GM21576 (cell line): ENCODE measurements around the gene EXOC3.
"Not testable (repeated sequence)": the region's sequence is repeated elsewhere in the genome, so short reads cannot be mapped to it uniquely, and the experiment has no call there.

ENCODE experiments used
- ATAC-seq: cut with Tn5 transposase; IDR thresholded peaks from one replicate; pipeline ENCODE4 v1.9.1; 2021; ENCODE audit warnings: mild to moderate bottlenecking, moderate library complexity; ENCODE audit not compliant: unreplicated experiment

The EXOC3 gene

DNA sequence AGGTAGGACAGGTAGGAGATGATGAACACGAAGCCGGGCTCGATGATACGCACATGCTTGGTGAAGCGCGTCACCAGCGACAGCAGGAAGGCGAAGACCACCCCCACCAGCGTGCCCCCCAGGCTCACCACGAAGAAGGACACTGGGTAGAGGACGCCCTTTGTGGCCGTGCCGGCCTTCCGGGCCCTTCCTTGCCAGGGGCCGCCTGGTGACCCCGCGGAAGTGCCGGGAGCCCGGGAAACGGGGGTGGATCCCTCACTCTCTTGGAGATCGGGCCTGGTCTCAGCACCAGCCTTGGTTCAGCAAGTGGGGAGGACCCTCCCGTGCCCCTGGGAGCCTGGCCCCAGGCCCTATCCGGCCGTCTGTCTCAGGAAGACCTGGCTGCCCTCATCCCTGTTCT is 41.6 kb downstream of the EXOC3 start:
- no peak for ATAC-seq

DNA sequence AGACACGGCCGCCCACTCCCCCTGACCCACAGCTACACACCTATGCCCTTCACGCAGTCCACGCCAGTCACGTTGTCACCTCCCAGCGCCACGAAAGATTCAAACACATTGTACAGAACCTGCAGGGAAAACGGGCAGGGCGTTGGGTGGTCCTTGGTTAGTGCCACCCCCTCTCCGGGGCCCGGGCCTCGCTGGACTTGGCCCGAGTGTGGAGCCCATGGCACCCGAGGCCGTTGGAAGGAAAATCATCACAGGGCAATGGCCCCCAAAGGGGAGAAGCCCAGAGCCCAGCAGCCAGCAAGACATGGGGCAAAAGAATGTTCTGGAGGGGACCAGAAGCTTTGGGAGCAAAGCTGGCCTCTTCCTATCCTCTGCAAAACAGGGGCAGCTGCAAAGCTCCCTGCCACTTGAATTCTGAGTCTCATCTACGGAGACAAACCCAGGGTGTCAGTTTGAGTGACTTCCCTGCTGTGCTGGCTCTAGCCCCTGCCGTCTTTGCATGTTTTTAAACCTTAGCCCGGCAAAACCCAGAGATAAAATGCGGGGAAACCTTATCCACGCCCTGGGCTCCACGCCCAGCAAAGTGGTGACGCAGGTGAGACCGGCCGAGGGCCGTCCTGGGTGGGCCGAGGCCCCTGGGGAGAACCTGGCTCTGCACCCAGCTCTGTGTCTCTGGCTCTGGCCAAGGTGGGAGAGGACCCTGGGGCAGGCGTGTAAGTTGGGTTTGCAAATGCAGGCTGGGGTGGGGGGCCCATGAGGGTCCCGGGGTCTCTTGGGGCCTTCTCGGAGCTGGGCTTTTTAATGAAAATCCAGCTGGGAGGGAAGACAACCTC is 42.4 kb downstream of the EXOC3 start:
- ATAC-seq = no peak

DNA sequence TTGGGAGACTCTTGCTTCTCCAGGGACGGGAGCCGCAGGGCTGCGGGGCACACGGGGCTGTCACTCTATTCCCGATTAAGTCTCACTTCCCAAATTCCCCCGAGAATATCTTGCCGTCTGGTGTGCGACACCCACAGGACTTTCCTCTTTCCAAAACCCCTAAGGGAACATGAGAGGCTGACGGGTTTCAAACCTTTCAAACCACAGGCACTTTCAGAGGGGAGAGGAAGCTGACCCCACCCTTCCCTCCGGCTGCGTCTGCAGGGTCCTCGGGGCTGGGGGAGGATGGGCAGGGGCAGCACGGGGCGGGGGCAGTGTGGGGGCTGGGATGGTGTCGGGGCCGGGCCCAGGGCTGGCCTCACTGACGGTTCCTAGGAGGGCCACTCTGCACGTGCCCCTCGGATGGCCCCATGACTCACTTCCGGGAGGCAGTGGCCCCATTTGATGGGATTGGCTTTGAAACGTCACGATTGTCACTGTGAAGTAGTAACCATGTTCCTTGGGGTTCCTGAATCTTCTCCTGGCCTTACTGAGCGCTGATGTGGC is 43.0 kb downstream of the EXOC3 start:
- no peak for ATAC-seq

DNA sequence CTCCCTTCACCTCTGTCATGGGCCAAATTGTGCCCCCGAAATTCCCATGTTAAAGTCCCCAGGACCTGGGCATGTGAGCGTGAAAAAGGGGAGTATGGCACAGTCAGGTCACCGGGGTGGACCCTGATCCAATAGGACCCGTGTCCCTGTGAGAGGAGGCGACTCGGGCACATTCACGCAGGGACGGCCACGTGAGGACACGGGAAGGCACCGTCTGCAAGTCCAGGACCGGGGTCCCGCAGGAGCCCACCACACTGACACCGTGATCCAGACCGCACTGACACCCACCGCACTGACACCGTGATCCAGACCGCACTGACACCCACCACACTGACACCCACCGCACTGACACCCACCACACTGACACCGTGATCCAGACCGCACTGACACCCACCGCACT is 43.6 kb downstream of the EXOC3 start:
- ATAC-seq = not testable (repeated sequence)

DNA sequence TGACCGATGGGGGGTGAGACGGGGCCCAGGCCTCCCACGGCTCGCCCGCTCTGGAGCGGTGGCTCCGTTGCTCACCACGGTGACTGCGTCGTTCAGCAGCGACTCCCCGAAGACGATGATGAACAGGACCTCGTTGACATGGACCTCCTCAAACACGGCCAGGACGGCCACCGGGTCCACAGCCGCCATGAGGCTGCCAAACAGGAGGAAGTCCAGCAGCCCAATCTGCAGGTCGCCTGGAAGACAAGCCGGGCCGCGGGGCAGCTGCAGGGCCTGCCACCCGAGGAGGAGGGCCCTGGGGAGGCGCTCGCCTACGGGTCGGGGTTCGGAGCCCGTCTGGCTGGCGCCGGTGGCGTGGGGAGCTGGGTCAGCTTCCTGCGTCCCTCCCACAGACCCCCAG is 45.3 kb downstream of the EXOC3 start:
- no peak for ATAC-seq

DNA sequence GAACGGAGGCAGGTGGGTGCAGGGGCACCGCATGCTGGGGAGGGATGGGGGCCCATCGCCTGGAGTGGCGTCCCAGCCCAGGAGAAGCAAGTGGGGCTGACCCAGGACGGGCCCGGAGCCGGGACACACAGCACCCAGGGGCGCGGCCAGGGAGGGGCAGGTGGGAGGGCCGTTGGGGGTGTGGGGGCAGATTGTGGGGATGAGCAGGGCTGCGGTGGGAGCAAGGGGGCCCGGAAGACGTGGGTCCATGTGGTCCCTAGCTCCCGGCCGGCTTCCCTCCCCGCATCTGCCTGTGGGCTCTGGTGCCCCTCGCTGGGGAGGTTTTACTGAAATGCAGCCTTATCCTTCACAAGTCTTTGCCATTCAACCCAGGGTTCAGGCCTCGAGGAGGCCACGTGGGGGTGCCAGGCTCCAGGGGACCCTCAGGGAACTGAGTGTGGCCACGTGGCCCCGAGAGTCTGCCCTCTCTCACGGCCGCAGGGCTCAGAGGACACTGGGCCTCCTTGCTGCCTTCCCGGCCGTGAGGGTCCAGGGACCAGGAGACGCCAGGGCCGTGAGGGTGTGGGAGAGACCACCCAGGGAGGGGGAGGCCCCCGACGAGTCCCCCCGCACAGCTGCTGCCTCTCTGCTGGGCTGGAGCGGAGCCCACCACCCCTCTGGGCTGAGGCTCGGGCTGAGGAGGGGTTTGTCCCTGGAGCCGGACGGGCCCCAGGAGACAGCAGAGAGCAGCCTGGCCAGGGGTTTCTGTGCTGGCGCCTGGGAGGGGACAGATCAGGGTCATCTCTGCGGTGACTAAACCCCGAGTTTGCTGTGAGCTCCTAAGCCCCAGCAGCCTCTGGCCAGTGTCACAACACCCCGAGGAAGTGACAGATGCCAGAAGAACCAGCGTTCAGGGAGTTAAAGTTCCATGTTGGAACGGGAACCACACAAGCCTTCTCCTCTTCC is 46.0 kb downstream of the EXOC3 start:
- no peak for ATAC-seq

DNA sequence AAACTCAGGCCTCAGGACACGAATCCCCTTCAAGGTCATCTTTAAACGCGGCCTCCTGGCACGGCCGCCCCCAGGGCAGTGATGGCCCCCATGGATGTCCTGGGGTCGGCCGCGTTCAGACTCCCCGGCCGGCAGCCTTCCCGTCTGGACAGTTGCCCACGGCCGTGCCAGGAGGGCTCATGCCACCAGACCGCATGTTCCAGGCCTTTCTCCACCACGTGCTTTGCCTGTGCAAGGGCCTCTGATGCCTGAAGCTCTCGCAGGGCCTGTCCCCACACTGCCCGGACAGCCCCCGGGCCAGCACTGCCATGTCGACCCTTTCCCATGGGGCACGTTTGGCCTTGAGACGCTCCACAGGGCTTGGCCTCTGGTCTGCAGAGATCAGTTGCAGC is 46.7 kb downstream of the EXOC3 start:
- ATAC-seq = no peak

DNA sequence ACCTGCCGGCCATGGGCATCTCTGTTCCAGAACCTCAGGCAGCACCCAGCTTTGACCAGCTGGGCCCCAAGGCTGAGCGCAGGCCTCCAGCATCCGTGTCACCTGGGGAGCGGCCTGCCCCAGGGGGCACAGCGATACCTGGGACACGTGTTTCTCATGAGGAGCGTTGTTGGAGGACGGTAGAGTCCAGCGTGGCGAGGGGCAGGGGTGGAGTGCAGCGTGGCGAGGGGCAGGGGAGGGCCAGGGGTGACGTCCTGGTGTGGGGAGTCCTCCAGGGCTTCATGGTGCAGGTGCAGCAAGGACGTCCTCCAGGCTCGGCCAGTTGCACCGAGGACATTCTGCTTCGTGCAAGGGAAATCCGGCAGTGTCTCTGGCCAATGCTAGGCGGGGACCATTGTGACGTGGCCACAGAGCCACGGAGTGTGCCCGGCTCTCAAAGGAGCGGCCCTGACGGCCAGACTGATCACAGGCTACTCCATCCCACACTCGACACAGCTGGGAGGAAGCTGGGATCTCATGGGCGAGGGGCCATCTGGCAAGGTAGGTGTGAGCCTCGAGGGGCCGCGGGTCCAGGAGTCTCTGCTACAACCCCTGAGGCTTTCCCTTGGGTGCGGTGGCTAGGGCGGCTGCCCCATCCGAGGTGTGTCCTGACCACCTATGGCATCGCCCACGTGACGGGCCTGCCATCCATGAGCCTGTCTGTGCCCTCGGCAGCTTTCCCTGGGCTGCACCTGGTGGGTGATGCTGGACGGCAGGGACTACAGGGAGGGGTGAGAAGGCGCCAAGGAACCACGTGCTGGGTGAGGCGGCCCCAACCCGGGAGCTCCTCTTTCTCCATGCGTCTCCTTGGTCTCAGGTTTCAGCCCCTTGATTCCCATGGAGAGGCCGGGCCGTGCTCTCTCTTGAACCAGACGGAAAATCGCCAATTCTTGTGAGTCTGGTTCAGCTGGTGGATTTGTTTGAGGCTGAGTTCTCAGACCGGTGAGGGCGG is 47.4 kb downstream of the EXOC3 start:
- ATAC-seq = no peak

DNA sequence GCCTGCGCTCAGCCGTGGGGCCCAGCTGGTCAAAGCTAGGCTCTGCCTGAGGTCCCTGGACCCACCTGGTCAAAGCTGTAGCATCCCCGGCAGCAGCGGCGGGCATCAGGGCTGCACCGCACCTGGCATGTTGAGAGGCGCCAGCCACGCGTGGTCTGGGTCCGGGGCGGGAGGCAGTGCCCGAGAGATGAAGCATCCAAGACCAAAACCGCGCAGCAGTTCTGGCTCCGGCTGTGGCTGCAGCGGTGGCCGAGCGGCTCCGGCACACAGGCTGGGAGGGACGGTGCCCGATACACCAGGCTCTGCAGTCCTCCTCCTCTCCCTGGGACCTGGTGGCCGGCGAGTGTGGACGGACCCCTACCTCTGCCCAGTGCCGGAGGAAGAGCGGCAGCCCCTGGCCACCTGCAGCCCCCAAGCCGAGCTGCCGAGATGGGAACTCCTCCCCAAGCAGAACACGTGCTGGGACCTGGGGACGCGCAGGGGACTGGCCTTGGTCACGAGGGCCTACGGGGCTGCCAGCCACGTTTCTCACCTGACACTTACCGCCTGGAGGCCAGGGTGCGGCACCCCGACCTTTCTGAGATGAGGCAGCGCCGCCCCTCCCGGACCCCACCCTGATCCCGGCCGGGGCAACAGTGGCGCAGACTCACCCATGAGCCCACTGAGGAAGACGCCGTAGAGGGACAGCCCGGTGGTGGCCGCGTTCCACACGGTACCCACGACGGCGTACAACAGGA is 48.3 kb downstream of the EXOC3 start:
- no peak for ATAC-seq

DNA sequence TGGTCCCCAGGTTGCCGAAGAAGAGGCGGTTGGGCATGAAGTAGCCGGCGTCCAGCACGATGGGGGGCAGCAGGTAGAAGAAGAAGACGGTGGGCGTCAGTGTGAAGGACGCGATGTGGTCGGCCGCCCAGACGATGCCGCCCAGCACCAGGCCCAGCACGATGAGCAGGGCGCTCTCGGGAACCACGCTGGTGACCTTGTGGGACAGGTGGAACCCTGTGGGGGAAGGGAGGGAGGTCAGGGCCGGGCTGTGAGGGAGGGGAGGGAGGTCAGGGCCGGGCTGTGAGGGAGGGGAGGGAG is 48.8 kb downstream of the EXOC3 start:
- no peak for ATAC-seq

DNA sequence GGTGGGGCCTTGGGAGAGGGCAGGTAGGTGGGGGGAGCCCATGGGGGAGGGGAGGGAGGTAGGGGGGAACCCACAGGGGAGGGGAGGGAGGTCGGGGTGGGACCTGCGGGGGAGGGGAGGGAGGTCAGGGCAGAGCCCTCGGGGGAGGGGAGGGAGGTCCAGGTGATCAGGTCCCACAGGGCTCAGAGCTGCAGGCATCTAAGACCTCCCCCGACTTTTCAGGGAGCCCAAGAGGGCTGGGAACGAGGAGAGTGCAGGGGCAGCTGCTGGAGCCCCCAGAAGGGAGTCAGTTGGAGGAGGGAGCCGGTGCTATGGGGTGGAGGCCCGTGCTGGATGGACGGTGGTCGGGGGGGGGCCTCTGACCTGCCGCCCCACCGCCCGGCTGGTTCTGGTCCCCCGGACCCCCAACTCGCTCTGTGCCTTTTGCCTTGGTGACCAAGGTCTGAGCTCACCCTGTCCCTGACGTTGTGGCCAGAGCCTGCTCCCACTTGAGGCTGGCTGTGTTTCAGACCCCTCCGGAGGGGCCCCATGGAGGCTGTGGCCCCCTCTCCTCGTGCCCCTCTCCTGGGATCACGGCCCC is 49.4 kb downstream of the EXOC3 start:
- ATAC-seq = no peak

DNA sequence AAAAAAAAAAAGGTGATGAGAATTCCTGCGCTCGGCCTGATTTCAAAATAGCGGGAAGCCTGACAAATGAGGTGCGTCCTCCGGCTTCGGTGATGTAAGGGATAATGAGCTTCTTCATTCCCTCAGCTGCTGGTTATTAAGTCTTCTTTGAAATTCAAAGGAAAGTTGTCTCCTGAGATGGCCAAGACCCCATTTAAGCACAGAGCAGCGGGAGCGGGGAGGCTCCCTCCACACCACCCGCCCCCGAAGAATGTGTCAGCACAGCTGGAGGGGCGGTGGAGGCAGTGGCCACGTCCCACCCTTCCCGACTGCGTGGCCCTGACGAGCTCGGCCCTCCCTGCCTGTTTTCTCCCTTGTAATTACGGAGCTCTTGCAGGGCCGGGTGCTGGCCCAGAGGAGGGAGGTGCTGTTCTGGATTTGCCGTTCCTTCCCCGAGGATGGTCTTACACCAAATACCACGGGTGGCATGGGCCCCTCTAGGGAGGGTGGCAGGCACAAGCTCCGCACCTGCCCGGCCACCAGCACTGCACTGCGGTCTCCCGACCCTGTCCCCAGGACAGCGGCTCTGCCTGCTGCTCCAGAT is 50.2 kb downstream of the EXOC3 start:
- no peak for ATAC-seq

DNA sequence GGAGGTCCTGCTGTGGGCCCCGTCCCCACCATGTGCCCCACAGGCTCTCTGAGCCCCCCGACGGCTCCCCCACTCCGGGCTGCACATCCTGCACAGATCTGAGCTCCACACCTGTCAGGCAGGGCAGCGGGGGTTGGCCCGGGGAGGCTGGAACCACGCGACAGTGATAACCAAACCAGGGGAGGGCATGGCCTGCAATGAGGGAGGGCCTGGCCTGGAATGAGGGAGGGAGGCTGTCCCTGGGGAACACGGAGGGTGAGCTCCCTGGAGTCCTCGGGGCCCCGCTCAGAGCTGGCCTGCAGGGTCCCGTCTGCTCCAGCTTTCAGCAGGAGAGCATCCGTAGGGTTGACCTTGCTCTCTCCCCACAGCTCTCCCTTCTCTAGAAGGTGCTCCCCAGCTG is 50.8 kb downstream of the EXOC3 start:
- no peak for ATAC-seq

DNA sequence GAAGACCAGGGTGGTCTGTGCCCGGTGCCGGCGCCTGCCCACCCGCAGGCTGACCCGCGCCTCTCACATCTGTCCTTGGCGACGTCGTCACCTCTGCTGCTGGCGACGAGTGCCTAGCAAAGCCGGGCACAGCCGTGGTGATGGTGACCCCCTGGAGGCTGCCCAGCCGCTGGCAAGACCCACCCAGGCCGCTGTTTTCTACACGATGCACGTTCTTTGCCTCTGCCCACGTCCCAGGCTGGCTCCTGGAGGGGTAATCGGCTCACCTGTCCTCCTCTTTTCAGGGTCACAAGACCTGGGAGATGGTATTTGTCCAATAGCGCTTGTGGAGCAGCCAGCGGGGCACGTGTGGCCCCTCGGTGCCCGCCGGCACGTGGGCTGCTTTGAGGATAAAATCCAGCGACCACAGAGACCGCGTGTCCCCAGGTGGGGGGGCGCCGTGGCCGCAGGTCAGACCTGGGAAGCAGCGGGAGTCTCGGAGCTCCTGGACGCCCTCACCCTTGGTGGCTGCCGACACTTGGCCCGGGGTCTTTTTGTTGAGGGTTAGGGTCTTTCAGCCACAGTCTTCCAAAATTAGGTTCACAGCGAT is 51.8 kb downstream of the EXOC3 start:
- no peak for ATAC-seq

DNA sequence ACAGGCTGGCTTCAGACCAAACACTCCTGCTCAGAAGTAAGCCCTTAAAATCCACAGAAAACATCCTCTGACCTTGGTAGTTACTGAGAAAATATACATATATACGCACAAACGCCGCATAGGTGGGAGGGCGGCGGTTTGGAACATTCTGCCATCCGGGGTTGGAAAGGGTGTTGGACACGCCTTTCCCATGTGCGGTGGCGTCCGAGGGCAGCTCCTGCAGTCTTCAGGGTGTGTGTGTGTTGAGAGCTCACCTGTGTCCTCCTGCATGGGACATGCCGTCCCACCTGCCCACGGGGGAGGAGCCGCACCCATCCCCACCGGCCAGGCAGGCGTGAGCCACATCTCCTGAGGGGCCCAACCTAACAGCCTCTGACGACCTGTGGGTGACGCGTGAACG is 53.1 kb downstream of the EXOC3 start:
- ATAC-seq = no peak

DNA sequence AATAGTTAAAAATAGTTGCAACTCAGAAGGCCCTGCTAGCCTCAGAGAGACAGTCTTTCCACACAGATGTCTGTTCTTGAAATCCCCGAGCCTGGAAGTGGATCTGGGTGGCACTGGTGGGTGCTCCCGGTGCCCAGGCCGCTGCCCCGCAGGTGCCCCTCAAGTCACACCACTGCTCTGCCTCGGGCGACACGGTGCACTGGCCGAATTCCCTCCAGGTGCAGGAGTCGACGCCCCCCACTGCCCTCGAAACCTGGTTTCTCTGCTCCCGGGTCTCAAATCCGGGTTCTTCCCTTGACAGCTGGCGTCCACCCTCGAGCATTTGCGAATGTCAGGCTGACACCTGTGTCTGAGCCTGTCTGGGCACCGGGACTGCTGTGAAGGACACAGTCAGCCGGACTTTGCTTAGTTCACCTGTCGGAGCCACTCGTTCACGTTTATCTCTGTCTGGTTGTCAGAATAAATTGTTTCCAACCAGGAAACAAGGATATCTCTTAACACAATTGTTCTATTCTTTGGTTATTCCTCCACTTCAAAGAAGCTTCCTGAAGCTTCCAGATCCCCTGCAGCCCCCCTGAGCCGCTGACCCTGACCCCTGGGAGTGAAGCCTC is 54.2 kb downstream of the EXOC3 start:
- no peak for ATAC-seq

DNA sequence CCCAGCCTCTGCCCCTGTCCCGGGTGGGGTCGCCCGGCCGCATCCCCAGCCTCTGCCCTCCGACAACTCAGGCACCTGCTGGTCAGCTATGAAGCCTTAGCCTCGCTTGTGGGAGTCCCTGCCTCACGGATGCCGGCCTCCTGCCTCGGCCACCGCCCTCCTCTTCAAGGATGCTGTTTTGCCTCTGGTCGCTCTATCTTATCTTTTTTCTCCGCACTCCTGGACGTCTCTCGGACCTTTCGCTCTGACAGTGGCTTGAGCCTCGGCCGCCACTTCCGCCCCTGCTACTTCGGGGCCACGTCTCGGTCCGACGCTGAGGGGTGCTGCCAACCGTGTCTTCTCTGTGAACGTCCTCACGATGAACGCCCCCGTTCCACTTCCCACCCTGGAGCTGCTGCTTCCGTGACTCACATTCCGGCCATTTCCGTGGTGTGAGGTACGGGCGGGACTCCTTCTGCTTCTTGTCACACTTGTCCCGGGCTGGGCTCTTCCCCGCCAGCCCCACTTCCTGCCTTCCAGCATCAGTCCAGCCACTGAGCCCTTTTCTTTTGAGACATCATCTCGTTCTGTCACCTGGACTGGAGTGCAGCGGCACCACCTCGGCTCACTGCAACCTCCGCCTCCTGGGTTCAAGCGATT is 55.0 kb downstream of the EXOC3 start:
- ATAC-seq = no peak
